GM12878 (cell line): ENCODE results near the gene VMP1. TPM values are rescaled to one million over a fixed set of nuclear protein-coding genes. Genes with fewer than 3 reads are reported as not detected.

Source experiments
- ATAC-seq: fragments of 200-7000 bp; cut with Tn5 transposase; 3 replicates; pipeline ENCODE4 v1.9.1; 2020; ENCODE audit warnings: mild to moderate bottlenecking, moderate library complexity
- BruUV-seq: library from RNA; stranded (reverse); fragments of 400-500 nt; replicated peaks from 2 replicates; lab custom pipeline; 2021; lab: Mats Ljungman, UMichigan
- CTCF ChIA-PET: fragments of 300-600 bp; sonication (Branson Sonifier 250); formaldehyde crosslinking; extraction: SDS; loops from one replicate; lab custom pipeline; 2021; ENCODE audit warnings: inconsistent platforms; lab: Yijun Ruan, JAX
- POLR2A ChIA-PET: fragments of 350-600 bp; formaldehyde crosslinking; extraction: SDS; loops from one replicate; lab custom pipeline; 2021; ENCODE audit warnings: inconsistent platforms; lab: Charles Lee
- RAD21 ChIA-PET: fragments of 300-600 bp; sonication (Branson Sonifier 250); formaldehyde crosslinking; loops from one replicate; lab custom pipeline; 2023; ENCODE audit warnings: antibody characterized with exemption; ENCODE audit not compliant: unreplicated experiment; lab: Charles Lee
- SMC1A ChIA-PET: fragments of 300-600 bp; sonication (Branson Sonifier 250); formaldehyde crosslinking; loops from one replicate; lab custom pipeline; 2023; ENCODE audit not compliant: unreplicated experiment, uncharacterized antibody; lab: Charles Lee
- DNase-seq: peaks from one replicate; pipeline ENCODE4 v3.0.0-alpha.2; 2011; ENCODE audit warnings: low read depth, low spot score
- FAIRE-seq: peaks from 3 replicates; lab custom pipeline; 2011; peaks lifted over from hg19 to GRCh38; lab: Jason Lieb, UNC
- H2AFZ ChIP-seq: 2 replicates; pipeline ENCODE4 v1.6.0; 2011; ENCODE audit warnings: low read depth, low read length, control low read depth; ENCODE audit not compliant: control insufficient read depth
- H3K27ac ChIP-seq: 2 replicates; pipeline ENCODE4 v1.5.1; 2011; ENCODE audit warnings: control low read depth; ENCODE audit not compliant: control insufficient read depth, insufficient read depth
- H3K27me3 ChIP-seq, 2 experiments: replicated peaks in 1 of 2; 2 replicates each; pipeline versions ENCODE4 v1.6.0 to v1.6.1; 2011; ENCODE audit warnings: low read length in 1 of 2; ENCODE audit not compliant: control insufficient read depth in 2 of 2, insufficient read depth in 2 of 2
- H3K36me3 ChIP-seq, 2 experiments: 2 replicates each; pipeline ENCODE4 v1.5.1; 2011; ENCODE audit warnings: low read length in 1 of 2; ENCODE audit not compliant: control insufficient read depth in 2 of 2, insufficient read depth in 2 of 2
- H3K4me1 ChIP-seq: 2 replicates; pipeline ENCODE4 v1.6.1; 2011; ENCODE audit warnings: mild to moderate bottlenecking, low read length, moderate library complexity, mixed read lengths; ENCODE audit not compliant: control insufficient read depth, insufficient read depth
- H3K4me2 ChIP-seq: 2 replicates; pipeline ENCODE4 v1.6.0; 2011; ENCODE audit warnings: control low read depth; ENCODE audit not compliant: control insufficient read depth, insufficient read depth
- H3K4me3 ChIP-seq: fragments of 200-600 bp; sonication (generic); 2 replicates; pipeline ENCODE4 v1.5.1; 2016
- H3K79me2 ChIP-seq: 2 replicates; pipeline ENCODE4 v1.6.0; 2011; ENCODE audit warnings: low read length; ENCODE audit not compliant: control insufficient read depth, insufficient read depth
- H3K9ac ChIP-seq: 2 replicates; pipeline ENCODE4 v1.8.0; 2011; ENCODE audit warnings: low read length, control low read depth, mixed read lengths; ENCODE audit not compliant: control insufficient read depth, insufficient read depth
- H3K9me3 ChIP-seq: replicated peaks from 3 replicates; pipeline ENCODE4 v1.5.1; 2011; ENCODE audit warnings: mild to moderate bottlenecking, low read length; ENCODE audit not compliant: control insufficient read depth, insufficient read depth
- H4K20me1 ChIP-seq: 2 replicates; pipeline ENCODE4 v1.6.0; 2011; ENCODE audit not compliant: control insufficient read depth, insufficient read depth
- JUND ChIP-seq: IDR thresholded peaks from 2 replicates; pipeline ENCODE4 v1.6.1; 2012; ENCODE audit warnings: low read depth, mild to moderate bottlenecking, low read length, improper control_type of control experiment, moderate library complexity
- NRF1 ChIP-seq: conservative IDR thresholded peaks from 2 replicates; pipeline ENCODE4 v1.6.1; 2011; ENCODE audit warnings: mild to moderate bottlenecking, low read depth, low read length, improper control_type of control experiment
- PAX8 ChIP-seq: fragments of 450-650 bp; IDR thresholded peaks from 2 replicates; pipeline ENCODE4 v1.6.1; 2017; ENCODE audit warnings: mild to moderate bottlenecking, moderate library complexity
- RUNX3 ChIP-seq: IDR thresholded peaks from 2 replicates; pipeline ENCODE4 v1.6.1; 2012; ENCODE audit warnings: low read length, inconsistent platforms
- WGBS: methylation state at CpG from one replicate; pipeline ENCODE4 v1.1.6; 2016; ENCODE audit warnings: low lambda C conversion rate; ENCODE audit not compliant: insufficient replicate concordance, insufficient coverage; ENCODE audit errors: missing lambda C conversion rate; 5-methylcytosine and 5-hydroxymethylcytosine counted together
- in situ Hi-C: fragments of 300-500 bp; cut with MboI; formaldehyde crosslinking; loops from 9 replicates; pipeline ENCODE4 v1.14.3; 2018; ENCODE audit warnings: mixed read lengths
- intact Hi-C: fragments of 100-400 bp; cut with micrococcal nuclease; formaldehyde crosslinking; loops from one replicate; pipeline ENCODE4 v1.14.2; 2022; ENCODE audit not compliant: unreplicated experiment
- polyA plus RNA-seq, 11 experiments: library from polyadenylated mRNA; depleted of rRNA in 4 of 11; unstranded in 6 of 11; stranded (reverse) in 5 of 11; fragments of >200 nt; fragmentation: Nextera tagmentation in 4 of 11; fragmentation: Illumina TruSeq in 1 of 11; extraction: Ambion mirVana in 4 of 11; extraction: Trizol in 1 of 11; gene quantifications; 1 replicate in 1 of 11; 2 replicates in 10 of 11; pipeline versions ENCODE4 v1.2.1 to v1.2.3, GENCODE V29; 2011 to 2016; ENCODE audit warnings: inconsistent platforms in 2 of 11, missing spikeins in 2 of 11, low read depth in 1 of 11
- total RNA-seq, 4 experiments: library from RNA; depleted of rRNA in 3 of 4; stranded (reverse); fragments of >200 nt in 3 of 4; fragmentation: Illumina TruSeq in 1 of 4; extraction: Trizol in 1 of 4; gene quantifications; 2 replicates each; pipeline versions ENCODE4 v1.2.1 to v1.2.3, GENCODE V29; 2013 to 2021

VMP1 gene
- total and polyA plus RNA-seq, 10 of the 15 experiments (the other 5 are each of a cell fraction or from before 2014, with no cell fraction given) = 88.4 to 199 (median 132) TPM

DNA sequence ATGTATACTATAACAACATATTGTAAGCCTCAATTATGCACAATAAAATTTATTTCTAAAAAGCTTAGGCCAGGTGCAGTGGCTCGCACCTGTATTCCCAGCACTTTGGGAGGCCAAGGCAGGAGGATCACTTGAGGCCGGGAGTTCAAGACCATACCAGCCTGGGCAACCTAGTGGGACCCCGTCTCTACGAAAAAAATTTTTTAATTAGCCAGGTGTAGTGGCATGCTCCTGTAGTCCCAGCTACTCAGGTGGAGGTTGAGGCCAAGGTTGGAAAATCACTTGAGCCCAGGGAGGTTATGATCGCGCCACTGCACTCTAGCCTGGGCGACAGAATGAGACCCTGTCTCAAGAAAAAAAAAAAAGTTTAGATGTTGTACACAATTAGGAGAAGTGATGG is 45.5 kb downstream of the VMP1 start:
- RAD21 ChIA-PET = interaction anchor here (0.9 to 6.4 kb wide), 25 partner anchors 10 to 284 kb away, joined by 3 to 142 read pairs (median 5); partner anchors contain the start of genes PTRH2, RNFT1, RPS6KB1 and TUBD1
- peaks cover 13% of the 10 kb centered on the region for H3K4me1 ChIP-seq
- 87% methylated on average over 7 of the region's 7 CpGs for WGBS
- CTCF ChIA-PET = interaction anchor here (0.8 to 5.1 kb wide), 23 partner anchors 9 to 533 kb away, joined by 3 to 75 read pairs (median 10); partner anchors contain the start of gene GDPD1
- in situ Hi-C loops = no loop called here
- SMC1A ChIA-PET = interaction anchor here (0.5 to 6.7 kb wide), 26 partner anchors 8 to 296 kb away, joined by 3 to 127 read pairs (median 7); partner anchors contain the start of genes PTRH2, RPS6KB1, TUBD1 and VMP1
- intact Hi-C loops = loop anchor here (1.0 to 5.0 kb wide), 4 partner anchors 76 to 159 kb away; no protein-coding TSS in a partner anchor
- FAIRE-seq = no peak
- TF ChIP-seq PAX8 (no peak), JUND (no peak), NRF1 (no peak), RUNX3 (no peak)
- H3K27me3 ChIP-seq = no peaks in the 10 kb centered on the region
- no peaks in the 10 kb centered on the region for H4K20me1 ChIP-seq
- no peak for ATAC-seq
- no peak overlapping the region for H3K4me3 ChIP-seq
- H2AFZ ChIP-seq = no peak overlapping the region
- 0 out of 2 replicates have a peak overlapping the region, but pooled peaks have one; percentile 54 for H3K4me2 ChIP-seq
- POLR2A ChIA-PET = interaction anchor here (0.6 to 5.2 kb wide), 15 partner anchors 26 to 286 kb away, joined by 3 to 29 read pairs (median 5); no protein-coding TSS in a partner anchor
- peaks cover 2% of the 10 kb centered on the region; the same call in 1 of the 2 replicates for H3K79me2 ChIP-seq
- no peaks in the 10 kb centered on the region for H3K9me3 ChIP-seq
- no peak for DNase-seq
- peak overlapping the region; percentile 28; the same call in 1 of the 2 replicates for H3K9ac ChIP-seq
- peaks cover 0 to 1% of the 10 kb centered on the region in 2 experiments; a peak in 1 of 4 replicates for H3K36me3 ChIP-seq
- BruUV-seq = no TSS peak
- H3K27ac ChIP-seq = peak overlapping the region; percentile 48; the same call in 1 of the 2 replicates
